HEK293 (cell line): ENCODE results near the gene IZUMO4.

Experiments used
- CTCF ChIA-PET: fragments of 350-600 bp; formaldehyde crosslinking; extraction: SDS; loops from one replicate; lab custom pipeline; 2021; ENCODE audit warnings: antibody characterized with exemption; lab: Yijun Ruan, JAX
- POLR2A ChIA-PET: fragments of 300-600 bp; formaldehyde crosslinking; extraction: SDS; loops from one replicate; lab custom pipeline; 2020; ENCODE audit warnings: antibody characterized with exemption, inconsistent platforms; lab: Yijun Ruan, JAX
- H3K27ac ChIP-seq: fragments of 200-500 bp; sonication (Bioruptor generic); 2 replicates; pipeline ENCODE4 v1.5.1; 2014; ENCODE audit warnings: low read depth, low read length, control low read depth, inconsistent platforms; ENCODE audit errors: extremely low read depth
- H3K36me3 ChIP-seq, 2 experiments: fragments of 200-500 bp in 1 of 2; sonication (Bioruptor generic) in 1 of 2; 1 replicate in 1 of 2; 2 replicates in 1 of 2; pipeline ENCODE4 v1.5.1; 2014 to 2017; ENCODE audit warnings: inconsistent platforms in 2 of 2, low read length in 2 of 2; ENCODE audit not compliant: control insufficient read depth in 2 of 2, insufficient read depth in 1 of 2
- H3K4me1 ChIP-seq: fragments of 200-500 bp; sonication (Bioruptor generic); 2 replicates; pipeline ENCODE4 v1.5.1; 2014; ENCODE audit warnings: mild to moderate bottlenecking, low read length, inconsistent platforms; ENCODE audit not compliant: control insufficient read depth, insufficient read depth
- H3K4me3 ChIP-seq: 2 replicates; pipeline ENCODE4 v1.5.1; 2011; ENCODE audit warnings: low read depth, mild to moderate bottlenecking, control low read depth, low read length, moderate library complexity
- H3K9me3 ChIP-seq: fragments of 200-500 bp; sonication (Bioruptor generic); 2 replicates; pipeline ENCODE4 v1.5.1; 2014; ENCODE audit warnings: low read depth, low read length, inconsistent platforms; ENCODE audit not compliant: control insufficient read depth, insufficient read depth
- HIC1 ChIP-seq: fragments of 450-650 bp; formaldehyde crosslinking; IDR thresholded peaks from 2 replicates; pipeline ENCODE4 v1.5.1; 2016; ENCODE audit warnings: missing biosample characterization, missing genetic modification characterization
- SALL2 ChIP-seq: fragments of 450-650 bp; formaldehyde crosslinking; IDR thresholded peaks from 2 replicates; pipeline ENCODE4 v1.5.0; 2017; ENCODE audit warnings: missing biosample characterization, mild to moderate bottlenecking, missing genetic modification characterization, borderline replicate concordance
- SP3 ChIP-seq: fragments of 450-650 bp; formaldehyde crosslinking; IDR thresholded peaks from 2 replicates; pipeline ENCODE4 v1.5.1; 2016; ENCODE audit warnings: missing biosample characterization, missing genetic modification characterization
- ZBTB20 ChIP-seq: fragments of 450-650 bp; formaldehyde crosslinking; IDR thresholded peaks from 2 replicates; pipeline ENCODE4 v1.5.1; 2016; ENCODE audit warnings: missing biosample characterization, missing genetic modification characterization
- ZBTB49 ChIP-seq: fragments of 450-650 bp; formaldehyde crosslinking; IDR thresholded peaks from 2 replicates; pipeline ENCODE4 v1.5.1; 2016; ENCODE audit warnings: missing biosample characterization, missing genetic modification characterization, low read depth
- ZFP3 ChIP-seq: fragments of 450-650 bp; formaldehyde crosslinking; IDR thresholded peaks from 2 replicates; pipeline ENCODE4 v1.5.1; 2016; ENCODE audit warnings: low read depth, missing biosample characterization, missing genetic modification characterization
- ZNF175 ChIP-seq: fragments of 450-650 bp; formaldehyde crosslinking; IDR thresholded peaks from 2 replicates; pipeline ENCODE4 v1.5.1; 2016; ENCODE audit warnings: missing biosample characterization, missing genetic modification characterization
- ZNF341 ChIP-seq: fragments of 450-650 bp; formaldehyde crosslinking; IDR thresholded peaks from 2 replicates; pipeline ENCODE4; 2016; ENCODE audit warnings: low read depth, missing biosample characterization, missing genetic modification characterization
- ZNF600 ChIP-seq: fragments of 450-650 bp; formaldehyde crosslinking; IDR thresholded peaks from 2 replicates; pipeline ENCODE4 v1.5.1; 2016; ENCODE audit warnings: missing biosample characterization, missing genetic modification characterization
- ZNF629 ChIP-seq: fragments of 450-650 bp; formaldehyde crosslinking; IDR thresholded peaks from 2 replicates; pipeline ENCODE4 v1.5.1; 2017; ENCODE audit warnings: missing biosample characterization, missing genetic modification characterization
- ZNF692 ChIP-seq: fragments of 450-650 bp; formaldehyde crosslinking; IDR thresholded peaks from 2 replicates; pipeline ENCODE4 v1.5.1; 2016; ENCODE audit warnings: missing biosample characterization, missing genetic modification characterization

IZUMO4 gene

GRCh38 chr19:2110822-2111221 is 14.1 kb downstream of the IZUMO4 start:
- CTCF ChIA-PET: interaction anchor here (1.0 kb wide), 1 partner anchor 180 kb away, joined by 3 read pairs; no protein-coding TSS in a partner anchor

GRCh38 chr19:2111425-2111824 is 14.7 kb downstream of the IZUMO4 start:
- Histone ChIP-seq H3K9me3 (no peaks in the 10 kb centered on the region), H3K36me3 (peaks cover 8 to 99% of the 10 kb centered on the region in 2 experiments), H3K27ac (no peak overlapping the region)
- ChIA-PET POLR2A (interaction anchor here (0.7 kb wide), 1 partner anchor 105 kb away, joined by 3 read pairs; no protein-coding TSS in a partner anchor), CTCF (no interaction called here)
- TF ChIP-seq ZNF175 (no peak), ZBTB49 (tag by site-specific recombination) (no peak), ZNF629 (tag by site-specific recombination) (no peak), ZNF341 (tag by site-specific recombination) (no peak)
- TF ChIP-seq, all 188 proteins: peak for 0
- no peaks in the 10 kb centered on the region for H3K4me1 ChIP-seq
- H3K4me3 ChIP-seq: no peak overlapping the region

More at GRCh38 chr19:2110822-2111221, 14.1 kb downstream of the IZUMO4 start:
- TF ChIP-seq ZFP3 (tag by site-specific recombination) (no peak), ZNF692 (tag by site-specific recombination) (peak; percentile 65; the same call in 1 of the 2 replicates)
- Histone ChIP-seq H3K9me3 (no peaks in the 10 kb centered on the region), H3K4me1 (no peaks in the 10 kb centered on the region), H3K4me3 (no peak overlapping the region), H3K27ac (no peak overlapping the region), H3K36me3 (peaks cover 14 to 99% of the 10 kb centered on the region in 2 experiments)
- POLR2A ChIA-PET: interaction anchor here (0.7 kb wide), 1 partner anchor 105 kb away, joined by 3 read pairs; no protein-coding TSS in a partner anchor

- Histone ChIP-seq H3K27ac (no peak overlapping the region), H3K4me1 (no peaks in the 10 kb centered on the region), H3K9me3 (no peaks in the 10 kb centered on the region), H3K4me3 (no peak overlapping the region), H3K36me3 (peaks cover 3 to 99% of the 10 kb centered on the region in 2 experiments; a peak in 2 of 3 replicates)
- CTCF ChIA-PET: no interaction called here
- no peak for TF ChIP-seq SP3
- peak; percentile 10; the same call in 1 of the 2 replicates for TF ChIP-seq ZNF600 (tag by site-specific recombination)
- POLR2A ChIA-PET: no interaction called here
These were observed 15.2 kb downstream of the IZUMO4 start for GRCh38 chr19:2111886-2112285.

GRCh38 chr19:2112516-2113320 is 16.0 kb downstream of the IZUMO4 start:
- Histone ChIP-seq H3K27ac (no peak overlapping the region), H3K4me1 (no peaks in the 10 kb centered on the region), H3K4me3 (no peak overlapping the region), H3K36me3 (peaks cover under 1 to 99% of the 10 kb centered on the region in 2 experiments; a peak in 2 of 3 replicates), H3K9me3 (no peaks in the 10 kb centered on the region)
- TF ChIP-seq HIC1 (tag by site-specific recombination): peak; percentile 33; the same call in 1 of the 2 replicates
- no peak for TF ChIP-seq SALL2
- no peak for TF ChIP-seq ZBTB20 (tag by site-specific recombination)
- ChIA-PET POLR2A (no interaction called here), CTCF (no interaction called here)
